Thyroid gland (tissue), 4 donors: ENCODE results near the gene CEBPG. TPM values are rescaled to one million over a fixed set of nuclear protein-coding genes. Genes with fewer than 3 reads are reported as not detected.

Source experiments
- DNase-seq, 2 donors: peaks; one replicate each; pipeline ENCODE4 v3.0.0-alpha.2; 2019
- H3K27ac ChIP-seq, 3 donors: fragments of 200-600 bp; sonication (generic); 1 replicate in 2 of 3; 2 replicates in 1 of 3; pipeline ENCODE4 v1.5.1; 2016 to 2019; ENCODE audit warnings: mild to moderate bottlenecking in 1 of 3, moderate library complexity in 1 of 3
- H3K27me3 ChIP-seq: fragments of 200-600 bp; sonication (generic); one replicate; pipeline ENCODE4 v1.5.1; 2019
- H3K36me3 ChIP-seq, 2 donors: fragments of 200-600 bp; sonication (generic); one replicate each; pipeline ENCODE4 v1.5.1; 2016 to 2019
- H3K4me1 ChIP-seq, 2 donors: fragments of 200-600 bp; sonication (generic); one replicate each; pipeline ENCODE4 v1.5.1; 2017 to 2019
- H3K4me3 ChIP-seq, 3 donors: fragments of 200-600 bp; sonication (generic); replicated peaks in 1 of 3; 1 replicate in 2 of 3; 2 replicates in 1 of 3; pipeline ENCODE4 v1.5.1; 2016; ENCODE audit warnings: mild to moderate bottlenecking in 1 of 3
- H3K9me3 ChIP-seq: fragments of 200-600 bp; sonication (generic); one replicate; pipeline ENCODE4 v1.5.1; 2017
- POLR2A ChIP-seq, 2 donors: fragments of 450-650 bp; IDR thresholded peaks; one replicate each; pipeline ENCODE4 v1.6.1; 2017; ENCODE audit warnings: antibody characterized with exemption in 2 of 2, mild to moderate bottlenecking in 2 of 2, moderate library complexity in 1 of 2
- WGBS, 2 donors: methylation state at CpG; one replicate each; pipeline ENCODE4 v1.1.5; 2017; 5-methylcytosine and 5-hydroxymethylcytosine counted together
- intact Hi-C: fragments of 100-400 bp; cut with DNase I; formaldehyde crosslinking; loops from one replicate; pipeline ENCODE4 v1.15.1; 2023
- total RNA-seq, 4 donors: library from RNA; depleted of rRNA; stranded (reverse); fragments of >200 nt; gene quantifications; one replicate each; pipeline ENCODE4 v1.2.3, GENCODE V29; 2016
- TF ChIP-seq, protein P1 (sequence below), 6 experiments: fragments of 200-600 bp in 3 of 6; fragments of 450-650 bp in 3 of 6; sonication (generic) in 3 of 6; IDR thresholded peaks; one replicate each; pipeline ENCODE4 v1.5.1; 2016 to 2019; ENCODE audit warnings: antibody characterized with exemption in 6 of 6, mild to moderate bottlenecking in 2 of 6, inconsistent platforms in 1 of 6, moderate library complexity in 1 of 6

The CEBPG gene
- total RNA-seq, 4 donors from 2014 or later = 19.8 to 33.8 (median 26.7) TPM

DNA sequence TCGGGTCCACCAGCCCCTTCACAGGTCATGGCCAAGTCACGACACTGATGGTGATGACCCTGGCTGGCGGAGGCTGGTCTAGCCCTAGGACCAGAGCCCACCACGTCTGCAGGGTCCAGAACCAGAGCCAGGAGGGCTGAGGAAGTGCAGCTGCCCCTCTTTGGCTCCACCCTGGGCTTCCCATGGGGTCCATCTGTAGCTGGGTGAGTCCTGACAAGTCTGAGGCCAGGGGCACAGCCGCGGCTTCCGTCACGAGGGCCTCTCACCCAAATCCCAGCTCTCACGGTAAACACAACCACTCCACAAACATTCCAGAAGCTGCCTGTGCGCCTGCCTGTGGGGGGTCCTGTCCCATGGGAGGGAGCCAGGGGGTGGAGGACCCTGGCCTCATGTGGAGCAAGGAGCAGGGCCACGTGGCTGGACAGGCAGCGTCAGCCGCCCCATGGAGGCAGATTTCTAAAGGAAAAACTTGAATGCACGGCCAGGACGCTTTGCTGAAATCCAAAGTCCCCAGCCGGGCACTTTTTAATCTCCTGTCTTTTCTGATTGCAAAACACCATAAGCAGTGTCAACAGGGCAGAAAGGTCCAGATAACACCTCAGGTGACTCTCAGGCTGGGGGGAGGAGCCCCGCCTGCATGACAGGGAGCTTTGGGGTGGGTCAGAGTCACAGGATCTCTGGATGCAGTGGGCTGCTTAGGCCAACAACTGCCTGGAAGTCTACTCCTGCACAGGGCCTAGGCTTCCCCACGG, 29.9 kb downstream of the CEBPG start:
- no peak overlapping the region for H3K27ac ChIP-seq
- H3K9me3 ChIP-seq = no peaks in the 10 kb centered on the region
- no peaks in the 10 kb centered on the region for H3K36me3 ChIP-seq
- no peak for DNase-seq
- WGBS, 2 donors = 81 to 94% methylated on average over 8 to 14 of the region's 18 CpGs
- H3K27me3 ChIP-seq = no peaks in the 10 kb centered on the region
- TF ChIP-seq, protein P1, sequence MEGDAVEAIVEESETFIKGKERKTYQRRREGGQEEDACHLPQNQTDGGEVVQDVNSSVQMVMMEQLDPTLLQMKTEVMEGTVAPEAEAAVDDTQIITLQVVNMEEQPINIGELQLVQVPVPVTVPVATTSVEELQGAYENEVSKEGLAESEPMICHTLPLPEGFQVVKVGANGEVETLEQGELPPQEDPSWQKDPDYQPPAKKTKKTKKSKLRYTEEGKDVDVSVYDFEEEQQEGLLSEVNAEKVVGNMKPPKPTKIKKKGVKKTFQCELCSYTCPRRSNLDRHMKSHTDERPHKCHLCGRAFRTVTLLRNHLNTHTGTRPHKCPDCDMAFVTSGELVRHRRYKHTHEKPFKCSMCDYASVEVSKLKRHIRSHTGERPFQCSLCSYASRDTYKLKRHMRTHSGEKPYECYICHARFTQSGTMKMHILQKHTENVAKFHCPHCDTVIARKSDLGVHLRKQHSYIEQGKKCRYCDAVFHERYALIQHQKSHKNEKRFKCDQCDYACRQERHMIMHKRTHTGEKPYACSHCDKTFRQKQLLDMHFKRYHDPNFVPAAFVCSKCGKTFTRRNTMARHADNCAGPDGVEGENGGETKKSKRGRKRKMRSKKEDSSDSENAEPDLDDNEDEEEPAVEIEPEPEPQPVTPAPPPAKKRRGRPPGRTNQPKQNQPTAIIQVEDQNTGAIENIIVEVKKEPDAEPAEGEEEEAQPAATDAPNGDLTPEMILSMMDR (IDR thresholded peaks at IDR 0.05) = no peak
- TF ChIP-seq POLR2A (IDR thresholded peaks at IDR 0.05) = no peak
- intact Hi-C loops = no loop called here
- no peak overlapping the region for H3K4me3 ChIP-seq
- H3K4me1 ChIP-seq = peaks cover 0 to 7% of the 10 kb centered on the region in 2 donors

DNA sequence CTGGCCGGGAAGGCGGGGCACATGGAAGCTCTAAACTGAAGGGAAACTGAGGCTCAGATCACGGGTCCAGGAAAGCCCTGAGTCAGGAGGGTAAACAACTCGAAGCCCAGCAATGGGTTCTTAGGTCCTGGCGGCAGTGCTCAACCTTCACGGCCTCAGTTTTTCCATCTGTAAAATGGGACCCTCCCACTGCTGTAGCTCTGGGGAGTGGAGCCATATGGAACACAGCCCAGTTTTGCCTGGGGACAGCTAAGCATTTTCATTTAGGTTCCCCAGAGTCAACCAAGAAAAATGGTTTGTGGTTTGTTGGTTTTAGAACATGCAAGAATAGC, 30.4 kb downstream of the CEBPG start:
- Histone ChIP-seq H3K27me3 (no peaks in the 10 kb centered on the region), H3K4me3 (no peak overlapping the region), H3K27ac (no peak overlapping the region), H3K36me3 (no peaks in the 10 kb centered on the region), H3K9me3 (no peaks in the 10 kb centered on the region), H3K4me1 (peaks cover 0 to 7% of the 10 kb centered on the region in 2 donors)
- no peak for DNase-seq
- intact Hi-C loops = no loop called here
- no peak for TF ChIP-seq POLR2A (IDR thresholded peaks at IDR 0.05)
- TF ChIP-seq, protein P1 (IDR thresholded peaks at IDR 0.05) = no peak
- 90 to 96% methylated on average over 6 of the region's 6 CpGs for WGBS, 2 donors

DNA sequence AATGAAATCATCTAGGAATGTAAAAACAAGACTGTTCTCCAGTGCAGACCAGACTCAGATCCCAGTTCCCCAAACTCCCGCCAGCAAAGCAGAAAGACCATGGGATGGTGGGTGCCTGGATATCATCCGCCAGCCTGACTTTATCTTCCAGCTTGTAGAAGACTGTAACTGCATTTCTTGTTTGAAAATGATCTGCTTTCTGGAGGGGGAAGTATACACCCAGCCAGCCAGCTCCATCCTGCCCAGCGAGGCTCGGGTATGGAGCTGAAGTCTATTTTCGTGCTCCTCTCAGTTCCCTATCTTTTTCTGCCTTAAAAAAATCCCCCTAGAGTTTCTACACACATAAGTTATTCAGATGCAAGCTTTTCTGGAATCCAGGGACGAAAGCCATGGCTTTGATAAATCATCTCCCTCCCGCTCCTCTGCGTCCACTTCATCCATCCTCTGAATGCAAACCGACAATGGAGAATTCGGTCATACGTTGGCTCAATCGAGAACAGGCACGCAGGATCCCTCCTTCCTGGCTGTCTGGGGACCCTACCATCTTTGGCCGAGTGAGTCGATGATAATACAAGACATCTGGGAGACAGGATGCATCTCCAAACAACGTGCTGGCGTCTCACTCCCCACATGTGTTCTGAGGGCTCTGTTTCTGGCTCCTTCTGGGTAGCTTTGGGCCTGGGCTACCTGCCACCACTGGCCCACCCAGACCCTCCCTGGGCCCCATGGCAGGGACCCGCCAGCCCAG, 31.2 kb downstream of the CEBPG start:
- WGBS, 2 donors = 86 to 89% methylated on average over 18 of the region's 18 CpGs
- Histone ChIP-seq H3K27ac (no peak overlapping the region), H3K9me3 (no peaks in the 10 kb centered on the region), H3K4me3 (no peak overlapping the region), H3K4me1 (peaks cover 0 to 3% of the 10 kb centered on the region in 2 donors), H3K36me3 (no peaks in the 10 kb centered on the region), H3K27me3 (no peaks in the 10 kb centered on the region)
- intact Hi-C loops = no loop called here
- TF ChIP-seq, protein P1 (IDR thresholded peaks at IDR 0.05) = no peak
- no peak for TF ChIP-seq POLR2A (IDR thresholded peaks at IDR 0.05)
- peak in 1 of 2 donors; percentile 1 for DNase-seq

DNA sequence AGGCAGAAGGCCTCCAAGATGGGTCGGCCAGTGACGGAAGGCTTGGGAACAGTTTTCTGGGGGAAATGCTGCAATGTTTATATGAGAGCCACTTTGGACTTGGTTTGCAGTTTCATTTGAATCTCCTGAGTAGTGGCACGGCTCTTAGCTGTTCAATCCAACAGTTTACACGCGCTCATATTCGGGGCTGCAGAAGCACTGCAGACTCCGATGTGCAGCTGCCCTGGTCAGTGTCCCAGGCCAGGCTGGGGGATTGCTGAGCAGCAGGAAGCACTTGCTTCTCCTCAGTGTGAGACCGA, 31.7 kb downstream of the CEBPG start:
- no peaks in the 10 kb centered on the region for H3K9me3 ChIP-seq
- no peak overlapping the region for H3K4me3 ChIP-seq
- no peak for DNase-seq
- no peak for TF ChIP-seq POLR2A (IDR thresholded peaks at IDR 0.05)
- TF ChIP-seq, protein P1 (IDR thresholded peaks at IDR 0.05) = no peak
- 86 to 89% methylated on average over 7 to 8 of the region's 8 CpGs for whole genome bisulfite sequencing, 2 donors
- H3K4me1 ChIP-seq = no peaks in the 10 kb centered on the region
- no peak overlapping the region for H3K27ac ChIP-seq
- no peaks in the 10 kb centered on the region for H3K27me3 ChIP-seq
- H3K36me3 ChIP-seq = no peaks in the 10 kb centered on the region
- intact Hi-C loops = no loop called here
